Astrocyte (in vitro differentiated cells and primary cell): ENCODE measurements around the gene CCR2.

Experiments used
- CTCF ChIP-seq: IDR thresholded peaks from 2 replicates; pipeline ENCODE4 v1.5.1; 2011; ENCODE audit warnings: low read depth, mild to moderate bottlenecking, inconsistent platforms, low read length, moderate library complexity; ENCODE audit not compliant: insufficient read depth
- EZH2 ChIP-seq: IDR thresholded peaks from 2 replicates; pipeline ENCODE4 v1.6.1; 2012; ENCODE audit warnings: mild to moderate bottlenecking, low read length, inconsistent platforms; ENCODE audit not compliant: insufficient read depth

- TF ChIP-seq CTCF (no peak), EZH2 (no peak)
Measured at GRCh38 chr3:46409739-46410489, 56.0 kb downstream of the CCR2 start.
